HEK293T (cell line): ENCODE data around the gene ING1.

ENCODE experiments used
- CTCF ChIA-PET: fragments of 350-600 bp; formaldehyde crosslinking; extraction: SDS; loops from one replicate; lab custom pipeline; 2021; ENCODE audit warnings: antibody characterized with exemption, inconsistent platforms; lab: Yijun Ruan, JAX
- POLR2A ChIA-PET: fragments of 350-600 bp; formaldehyde crosslinking; extraction: SDS; loops from one replicate; lab custom pipeline; 2020; ENCODE audit warnings: antibody characterized with exemption, inconsistent platforms; lab: Yijun Ruan, JAX
- DNase-seq: peaks from one replicate; pipeline ENCODE4 v3.0.0; 2012; ENCODE audit warnings: mixed read lengths; ENCODE audit errors: extremely low spot score
- ARNT ChIP-seq: fragments of 450-650 bp; IDR thresholded peaks from 2 replicates; pipeline ENCODE4 v1.6.1; 2017; ENCODE audit warnings: mild to moderate bottlenecking
- BHLHE40 ChIP-seq: fragments of 450-650 bp; IDR thresholded peaks from 2 replicates; pipeline ENCODE4 v1.6.1; 2016; ENCODE audit warnings: mild to moderate bottlenecking, moderate library complexity, borderline replicate concordance
- CTBP1 ChIP-seq: fragments of 450-650 bp; IDR thresholded peaks from 2 replicates; pipeline ENCODE4 v1.6.1; 2016; ENCODE audit warnings: borderline replicate concordance
- ELF4 ChIP-seq: fragments of 450-650 bp; IDR thresholded peaks from 2 replicates; pipeline ENCODE4 v1.6.1; 2017; ENCODE audit warnings: antibody characterized with exemption
- FOXA1 ChIP-seq: fragments of 450-650 bp; IDR thresholded peaks from 2 replicates; pipeline ENCODE4 v1.6.1; 2016; ENCODE audit warnings: mild to moderate bottlenecking
- FOXK2 ChIP-seq: fragments of 450-650 bp; IDR thresholded peaks from 2 replicates; pipeline ENCODE4 v1.6.1; 2016; ENCODE audit warnings: mild to moderate bottlenecking
- FOXM1 ChIP-seq: fragments of 450-650 bp; IDR thresholded peaks from 2 replicates; pipeline ENCODE4 v1.6.1; 2017; ENCODE audit warnings: mild to moderate bottlenecking, borderline replicate concordance
- HDGF ChIP-seq: fragments of 450-650 bp; IDR thresholded peaks from 2 replicates; pipeline ENCODE4 v1.6.1; 2017; ENCODE audit warnings: antibody characterized with exemption, borderline replicate concordance
- L3MBTL2 ChIP-seq: fragments of 450-650 bp; conservative IDR thresholded peaks from 2 replicates; pipeline ENCODE4 v1.6.1; 2016; ENCODE audit warnings: mild to moderate bottlenecking
- LEF1 ChIP-seq: fragments of 450-650 bp; IDR thresholded peaks from 2 replicates; pipeline ENCODE4 v1.6.1; 2017; ENCODE audit warnings: mild to moderate bottlenecking, borderline replicate concordance
- NFRKB ChIP-seq: fragments of 450-650 bp; IDR thresholded peaks from 2 replicates; pipeline ENCODE4 v1.6.1; 2016; ENCODE audit warnings: mild to moderate bottlenecking, moderate library complexity
- SP1 ChIP-seq: fragments of 450-650 bp; IDR thresholded peaks from 2 replicates; pipeline ENCODE4 v1.6.1; 2017
- SUZ12 ChIP-seq: fragments of 450-650 bp; IDR thresholded peaks from 2 replicates; pipeline ENCODE4 v1.6.1; 2016; ENCODE audit warnings: mild to moderate bottlenecking
- TARDBP ChIP-seq: fragments of 450-650 bp; IDR thresholded peaks from 2 replicates; pipeline ENCODE4 v1.6.1; 2016
- ZNF384 ChIP-seq: fragments of 450-650 bp; IDR thresholded peaks from 2 replicates; pipeline ENCODE4 v1.6.1; 2016
- TF ChIP-seq, protein P1 (sequence below): fragments of 450-650 bp; IDR thresholded peaks from 2 replicates; pipeline ENCODE4 v1.6.1; 2016

The ING1 gene

DNA sequence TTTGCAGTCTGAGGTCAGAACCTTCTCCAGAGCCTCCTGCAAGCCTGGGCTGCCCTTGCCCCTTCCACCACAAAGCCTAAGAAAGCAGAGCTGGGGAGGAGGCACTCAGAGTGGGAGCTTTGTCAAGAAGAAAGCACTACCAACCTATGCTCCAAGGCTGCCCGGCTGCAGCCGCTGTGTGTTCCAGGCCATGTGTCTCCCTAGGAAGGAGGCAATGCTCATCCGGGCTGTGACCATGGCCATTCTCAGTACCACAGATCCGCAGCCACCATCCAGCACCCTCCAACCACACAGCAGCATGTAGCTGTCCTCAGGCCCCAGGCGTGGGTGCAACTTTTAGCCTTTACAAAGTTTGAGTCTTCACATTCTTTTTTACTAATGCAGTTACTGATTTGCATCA is 29.6 kb upstream of the ING1 start:
- DNase-seq = no peak
- ChIA-PET CTCF (no interaction called here), POLR2A (no interaction called here)
- TF ChIP-seq FOXM1 (no peak), CTBP1 (no peak), FOXA1 (no peak), L3MBTL2 (no peak), SP1 (no peak), TARDBP (no peak), HDGF (no peak)

DNA sequence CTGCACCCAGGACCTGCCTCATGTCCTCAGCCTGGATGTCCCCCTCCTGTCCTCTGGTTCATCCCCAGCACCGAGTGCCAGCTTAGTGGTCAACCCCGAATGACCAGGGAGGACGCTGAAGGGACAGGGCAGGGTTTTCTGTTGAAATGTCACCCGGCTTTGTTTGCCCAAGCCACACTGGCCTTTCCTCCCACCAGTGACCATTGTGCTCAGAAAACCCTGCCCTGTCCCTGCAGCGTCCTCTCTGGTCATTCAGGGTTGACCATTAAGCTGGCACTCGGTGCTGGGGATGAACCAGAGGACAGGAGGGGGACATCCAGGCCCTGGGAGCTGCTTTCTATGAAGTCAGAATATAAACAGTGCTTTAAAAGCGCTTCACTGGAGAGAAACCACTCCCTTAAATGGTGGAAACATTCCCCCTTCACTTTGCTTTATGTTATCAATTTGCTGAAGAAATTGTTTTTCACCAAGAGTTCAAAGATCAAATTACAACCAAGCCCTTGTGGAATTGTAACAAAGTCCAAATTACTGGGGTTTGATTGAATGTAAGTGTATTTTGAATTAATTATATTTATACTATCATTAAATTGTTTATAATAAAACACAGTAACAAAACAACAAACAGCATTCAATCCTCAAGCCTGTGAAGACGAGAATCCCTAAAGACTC is 29.0 kb upstream of the ING1 start:
- DNase-seq = no peak
- TF ChIP-seq FOXM1 (no peak), ZNF384 (no peak), FOXA1 (no peak), HDGF (no peak), L3MBTL2 (no peak), CTBP1 (no peak), ELF4 (no peak), ARNT (no peak), SP1 (no peak), BHLHE40 (no peak), TARDBP (no peak), SUZ12 (no peak), LEF1 (no peak), NFRKB (no peak), FOXK2 (no peak)
- TF ChIP-seq, protein P1, sequence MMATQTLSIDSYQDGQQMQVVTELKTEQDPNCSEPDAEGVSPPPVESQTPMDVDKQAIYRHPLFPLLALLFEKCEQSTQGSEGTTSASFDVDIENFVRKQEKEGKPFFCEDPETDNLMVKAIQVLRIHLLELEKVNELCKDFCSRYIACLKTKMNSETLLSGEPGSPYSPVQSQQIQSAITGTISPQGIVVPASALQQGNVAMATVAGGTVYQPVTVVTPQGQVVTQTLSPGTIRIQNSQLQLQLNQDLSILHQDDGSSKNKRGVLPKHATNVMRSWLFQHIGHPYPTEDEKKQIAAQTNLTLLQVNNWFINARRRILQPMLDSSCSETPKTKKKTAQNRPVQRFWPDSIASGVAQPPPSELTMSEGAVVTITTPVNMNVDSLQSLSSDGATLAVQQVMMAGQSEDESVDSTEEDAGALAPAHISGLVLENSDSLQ = no peak
- ChIA-PET POLR2A (no interaction called here), CTCF (no interaction called here)

DNA sequence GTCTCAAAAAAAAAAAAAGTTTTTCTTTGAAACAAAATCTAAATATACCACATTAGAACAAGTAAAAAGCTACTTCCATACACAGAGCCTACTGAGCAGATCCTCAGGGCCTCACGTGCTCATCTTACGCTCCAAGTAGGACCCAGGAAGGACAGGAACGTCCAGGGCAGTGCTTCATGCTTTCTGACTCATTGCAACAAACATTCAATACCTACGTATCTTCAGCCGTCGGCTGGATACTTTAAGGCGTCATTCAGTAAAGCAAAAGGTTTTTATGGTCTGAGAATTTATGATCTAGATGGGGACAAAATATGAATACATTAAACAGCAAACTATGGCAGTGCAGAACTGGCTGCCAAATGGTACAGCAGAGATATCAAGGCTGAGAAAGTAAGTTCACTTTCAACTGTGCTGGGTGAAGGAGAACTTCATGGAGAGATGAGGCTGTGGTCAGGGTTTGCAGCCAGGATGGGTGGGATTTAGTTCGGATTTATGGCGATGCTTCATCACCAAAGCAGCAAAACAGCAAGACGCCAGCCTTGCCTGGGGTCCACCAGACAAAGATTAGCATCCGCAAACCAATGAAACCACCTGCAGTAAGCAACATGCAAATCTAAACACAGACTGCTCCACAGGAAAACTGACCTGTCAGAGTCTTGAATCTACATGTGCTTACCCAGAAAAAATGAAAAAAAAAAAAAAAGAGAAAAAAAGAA is 28.0 kb upstream of the ING1 start:
- CTCF ChIA-PET = no interaction called here
- POLR2A ChIA-PET = interaction anchor here (0.6 kb wide), 1 partner anchor 29 kb away, joined by 3 read pairs; no protein-coding TSS in a partner anchor
- no peak for TF ChIP-seq FOXK2
- no peak for TF ChIP-seq LEF1
- no peak for TF ChIP-seq NFRKB
- no peak for TF ChIP-seq HDGF
- no peak for DNase-seq

GRCh38 chr13:110687736-110688135 is 25.8 kb upstream of the ING1 start:
- DNase-seq = no peak
- TF ChIP-seq FOXA1 (no peak), CTBP1 (no peak), ARNT (no peak), SP1 (no peak), ZNF384 (no peak), FOXM1 (no peak), FOXK2 (no peak), SUZ12 (no peak), NFRKB (no peak)
- TF ChIP-seq, protein P1 = no peak
- POLR2A ChIA-PET = no interaction called here
- CTCF ChIA-PET = no interaction called here

DNA sequence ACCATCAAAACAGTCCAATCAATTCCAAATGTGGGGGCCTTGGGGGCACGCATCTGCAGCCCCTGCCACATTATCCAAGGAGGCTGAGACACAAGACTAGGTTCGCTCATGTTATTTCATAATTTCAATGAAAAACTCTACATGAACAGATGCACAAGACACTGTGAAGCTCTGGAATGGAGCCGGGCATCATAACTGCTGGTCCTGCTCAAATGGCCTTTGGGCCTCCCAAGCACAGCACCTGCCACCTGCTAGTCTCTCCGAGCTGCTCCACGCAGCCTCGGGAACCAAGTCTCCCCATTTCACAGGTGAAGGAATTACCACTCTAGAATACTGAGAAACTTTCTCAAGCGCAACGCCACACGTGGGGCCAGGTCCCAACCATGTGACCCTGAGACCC is 24.5 kb upstream of the ING1 start:
- no peak for TF ChIP-seq ELF4
- TF ChIP-seq, protein P1 = no peak
- TF ChIP-seq CTBP1 = no peak
- TF ChIP-seq HDGF = no peak
- TF ChIP-seq FOXM1 = no peak
- TF ChIP-seq ARNT = no peak
- TF ChIP-seq LEF1 = no peak
- no peak for TF ChIP-seq TARDBP
- TF ChIP-seq L3MBTL2 = no peak
- TF ChIP-seq BHLHE40 = no peak
- TF ChIP-seq ZNF384 = no peak
- TF ChIP-seq SUZ12 = no peak
- no peak for TF ChIP-seq FOXA1
- ChIA-PET CTCF (interaction anchor here (1.4 kb wide), 1 partner anchor 22 kb away, joined by 3 read pairs; no protein-coding TSS in a partner anchor), POLR2A (no interaction called here)
- DNase-seq = no peak

DNA sequence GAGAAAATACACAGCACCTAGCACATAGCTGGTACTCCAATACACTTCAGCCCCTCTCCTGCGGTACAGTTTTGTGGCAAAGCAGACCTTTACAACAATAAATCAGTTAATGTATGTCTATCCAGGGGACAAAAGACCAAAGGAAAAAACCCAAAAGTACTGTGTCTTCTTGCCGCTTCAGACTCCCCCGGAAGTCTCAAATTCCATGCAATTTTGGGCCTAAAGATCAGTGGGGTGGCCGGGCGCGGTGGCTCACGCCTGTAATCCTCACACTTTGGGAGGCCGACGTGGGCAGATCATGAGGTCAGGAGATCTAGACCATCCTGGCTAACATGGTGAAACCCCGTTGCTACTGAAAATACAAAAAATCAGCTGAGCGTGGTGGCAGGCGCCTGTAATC is 23.8 kb upstream of the ING1 start:
- CTCF ChIA-PET = interaction anchor here (0.6 to 1.4 kb wide), 2 partner anchors 21 to 124 kb away, joined by 3 read pairs; no protein-coding TSS in a partner anchor
- TF ChIP-seq L3MBTL2 = no peak
- no peak for TF ChIP-seq FOXA1
- TF ChIP-seq ELF4 = no peak
- TF ChIP-seq, protein P1 = no peak
- TF ChIP-seq TARDBP = no peak
- no peak for TF ChIP-seq FOXM1
- TF ChIP-seq ZNF384 = no peak
- no peak for TF ChIP-seq HDGF
- no peak for TF ChIP-seq NFRKB
- no peak for TF ChIP-seq SUZ12
- no peak for TF ChIP-seq BHLHE40
- no peak for TF ChIP-seq FOXK2
- TF ChIP-seq CTBP1 = no peak
- no peak for TF ChIP-seq SP1
- TF ChIP-seq LEF1 = no peak
- no peak for TF ChIP-seq ARNT
- POLR2A ChIA-PET = no interaction called here

More for the DNA sequence above, 23.8 kb upstream of the ING1 start:
- no peak for DNase-seq
